HG03442 (cell line): Measurements from ENCODE around the gene VANGL2.

Source experiments
- ATAC-seq: cut with Tn5 transposase; IDR thresholded peaks from one replicate; pipeline ENCODE4 v1.9.1; 2021; ENCODE audit warnings: mild to moderate bottlenecking, moderate library complexity; ENCODE audit not compliant: unreplicated experiment

VANGL2 gene

GRCh38 chr1:160404094-160404493 is 3.7 kb downstream of the VANGL2 start:
- ATAC-seq, result no peak

- ATAC-seq, result no peak
These were observed 5.0 kb downstream of the VANGL2 start for GRCh38 chr1:160405331-160405877.

- no peak for ATAC-seq
These were observed 6.0 kb downstream of the VANGL2 start for GRCh38 chr1:160406131-160406968.

- ATAC-seq, result no peak
These were observed 7.8 kb downstream of the VANGL2 start for GRCh38 chr1:160407839-160408801.

- no peak for ATAC-seq
These were observed 8.5 kb downstream of the VANGL2 start for GRCh38 chr1:160408864-160409263.

GRCh38 chr1:160409486-160409885 is 9.1 kb downstream of the VANGL2 start:
- no peak for ATAC-seq

- ATAC-seq, result no peak
These were observed 10.1 kb downstream of the VANGL2 start for GRCh38 chr1:160410406-160411005.

- ATAC-seq, result no peak
These were observed 11.1 kb downstream of the VANGL2 start for GRCh38 chr1:160411271-160412027.

- no peak for ATAC-seq
These were observed 11.6 kb downstream of the VANGL2 start for GRCh38 chr1:160412028-160412362.

- ATAC-seq, result no peak
These were observed 13.4 kb downstream of the VANGL2 start for GRCh38 chr1:160413716-160414115.

GRCh38 chr1:160414881-160415280 is 14.5 kb downstream of the VANGL2 start:
- ATAC-seq, result no peak

GRCh38 chr1:160415696-160416290 is 15.4 kb downstream of the VANGL2 start:
- ATAC-seq, result no peak

GRCh38 chr1:160416369-160416768 is 16.0 kb downstream of the VANGL2 start:
- ATAC-seq, result no peak

GRCh38 chr1:160418483-160418882 is 18.1 kb downstream of the VANGL2 start:
- ATAC-seq, result no peak

- no peak for ATAC-seq
These were observed 18.9 kb downstream of the VANGL2 start for GRCh38 chr1:160419150-160419837.

GRCh38 chr1:160419838-160420169 is 19.4 kb downstream of the VANGL2 start:
- ATAC-seq, result no peak

GRCh38 chr1:160420881-160421842 is 20.8 kb downstream of the VANGL2 start:
- no peak for ATAC-seq

GRCh38 chr1:160421881-160422280 is 21.5 kb downstream of the VANGL2 start:
- ATAC-seq, result no peak
